HS-5 (cell line): ENCODE data around the gene FAM20A.

Experiments used
- DNase-seq: peaks from one replicate; pipeline ENCODE4 v3.0.0-alpha.2; 2012; ENCODE audit warnings: low read depth

The FAM20A gene

GRCh38 chr17:68600931-68601564, at the start of gene FAM20A:
FAM20A (minus strand) TSS chr17:68601367; CDS start chr17:68600666, 701 bp downstream.
- DNase-seq, result no peak

GRCh38 chr17:68649324-68649723, 48.2 kb upstream of the FAM20A start:
- DNase-seq, result no peak

GRCh38 chr17:68646626-68647526, 45.7 kb upstream of the FAM20A start:
- DNase-seq, result no peak

GRCh38 chr17:68642118-68642412, 40.9 kb upstream of the FAM20A start:
- no peak for DNase-seq

- no peak for DNase-seq
These were observed 40.3 kb upstream of the FAM20A start for GRCh38 chr17:68641276-68642117.

GRCh38 chr17:68640242-68640989, 39.2 kb upstream of the FAM20A start:
- DNase-seq, result no peak

GRCh38 chr17:68634345-68634876, 33.2 kb upstream of the FAM20A start:
- DNase-seq, result no peak

- DNase-seq, result no peak
These were observed 27.4 kb upstream of the FAM20A start for GRCh38 chr17:68628576-68628957.

GRCh38 chr17:68627956-68628575, 26.9 kb upstream of the FAM20A start:
- no peak for DNase-seq

GRCh38 chr17:68624381-68624780, 23.2 kb upstream of the FAM20A start:
- DNase-seq, result no peak

GRCh38 chr17:68623811-68624210, 22.6 kb upstream of the FAM20A start:
- no peak for DNase-seq

- DNase-seq, result no peak
These were observed 21.3 kb upstream of the FAM20A start for GRCh38 chr17:68622423-68622822.

GRCh38 chr17:68621065-68621464, 19.9 kb upstream of the FAM20A start:
- peak; percentile 49 for DNase-seq

GRCh38 chr17:68616334-68616733, 15.2 kb upstream of the FAM20A start:
- no peak for DNase-seq

- DNase-seq, result no peak
These were observed 13.6 kb upstream of the FAM20A start for GRCh38 chr17:68614718-68615117.

GRCh38 chr17:68613739-68614298, 12.7 kb upstream of the FAM20A start:
- DNase-seq, result no peak

- no peak for DNase-seq
These were observed 11.7 kb upstream of the FAM20A start for GRCh38 chr17:68612923-68613292.

- no peak for DNase-seq
These were observed 11.2 kb upstream of the FAM20A start for GRCh38 chr17:68612209-68612922.

- no peak for DNase-seq
These were observed 10.4 kb upstream of the FAM20A start for GRCh38 chr17:68611353-68612208.
